NCI-H510A treated with DMSO at 0.1 percent for 48 hours (cell line): ENCODE measurements around the gene POU6F2.
"Not testable (repeated sequence)": the region's sequence is repeated elsewhere in the genome, so short reads cannot be mapped to it uniquely, and the experiment has no call there.

Experiments
- DNase-seq: peaks from one replicate; lab custom pipeline; 2025; lab: John Stamatoyannopoulos, UW

The POU6F2 gene, protein sequence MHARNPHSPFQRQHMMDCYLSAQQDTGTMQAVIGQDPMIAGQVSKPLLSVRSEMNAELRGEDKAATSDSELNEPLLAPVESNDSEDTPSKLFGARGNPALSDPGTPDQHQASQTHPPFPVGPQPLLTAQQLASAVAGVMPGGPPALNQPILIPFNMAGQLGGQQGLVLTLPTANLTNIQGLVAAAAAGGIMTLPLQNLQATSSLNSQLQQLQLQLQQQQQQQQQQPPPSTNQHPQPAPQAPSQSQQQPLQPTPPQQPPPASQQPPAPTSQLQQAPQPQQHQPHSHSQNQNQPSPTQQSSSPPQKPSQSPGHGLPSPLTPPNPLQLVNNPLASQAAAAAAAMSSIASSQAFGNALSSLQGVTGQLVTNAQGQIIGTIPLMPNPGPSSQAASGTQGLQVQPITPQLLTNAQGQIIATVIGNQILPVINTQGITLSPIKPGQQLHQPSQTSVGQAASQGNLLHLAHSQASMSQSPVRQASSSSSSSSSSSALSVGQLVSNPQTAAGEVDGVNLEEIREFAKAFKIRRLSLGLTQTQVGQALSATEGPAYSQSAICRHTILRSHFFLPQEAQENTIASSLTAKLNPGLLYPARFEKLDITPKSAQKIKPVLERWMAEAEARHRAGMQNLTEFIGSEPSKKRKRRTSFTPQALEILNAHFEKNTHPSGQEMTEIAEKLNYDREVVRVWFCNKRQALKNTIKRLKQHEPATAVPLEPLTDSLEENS

DNA sequence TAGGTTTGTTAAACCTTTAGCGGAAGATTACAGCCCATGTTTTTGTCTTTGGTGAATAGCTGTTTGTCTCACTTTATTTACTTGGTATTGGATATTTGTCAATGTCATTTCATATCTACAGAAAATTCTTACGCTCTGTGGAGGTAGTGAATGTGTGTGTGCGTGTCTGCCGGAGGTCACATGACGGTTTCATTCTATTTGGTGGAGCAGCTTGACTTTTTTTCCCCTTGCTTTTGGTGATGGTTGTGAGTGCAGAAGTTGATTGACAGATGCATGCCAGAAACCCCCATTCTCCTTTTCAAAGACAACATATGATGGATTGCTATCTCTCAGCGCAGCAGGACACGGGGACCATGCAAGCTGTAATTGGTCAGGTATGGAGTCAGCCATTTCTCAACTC lies at the start of gene POU6F2:
Gene POU6F2 (plus strand): TSS at position 225 of the 400 bp plus-strand sequence. CDS start 45 bp downstream, at position 270.
- DNase-seq: no peak

DNA sequence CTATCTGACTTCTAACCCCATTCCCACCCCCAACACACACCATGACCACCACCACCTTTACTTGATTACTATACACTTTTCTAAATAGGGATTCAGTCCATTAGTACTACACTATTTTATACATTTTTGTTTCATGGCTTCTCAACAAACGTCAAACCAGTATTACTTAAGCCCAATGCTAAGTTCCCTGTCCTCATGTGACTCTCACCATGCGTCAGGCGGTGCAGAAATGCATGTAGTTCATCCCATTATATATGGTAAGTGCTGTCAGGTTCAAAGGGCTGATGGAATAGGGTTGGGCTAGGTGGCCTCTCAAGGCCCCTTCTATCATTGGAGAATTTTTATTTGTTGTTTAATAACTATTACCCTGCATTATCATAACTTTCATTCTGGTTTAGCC lies 49.2 kb upstream of the POU6F2 start:
- DNase-seq: no peak

DNA sequence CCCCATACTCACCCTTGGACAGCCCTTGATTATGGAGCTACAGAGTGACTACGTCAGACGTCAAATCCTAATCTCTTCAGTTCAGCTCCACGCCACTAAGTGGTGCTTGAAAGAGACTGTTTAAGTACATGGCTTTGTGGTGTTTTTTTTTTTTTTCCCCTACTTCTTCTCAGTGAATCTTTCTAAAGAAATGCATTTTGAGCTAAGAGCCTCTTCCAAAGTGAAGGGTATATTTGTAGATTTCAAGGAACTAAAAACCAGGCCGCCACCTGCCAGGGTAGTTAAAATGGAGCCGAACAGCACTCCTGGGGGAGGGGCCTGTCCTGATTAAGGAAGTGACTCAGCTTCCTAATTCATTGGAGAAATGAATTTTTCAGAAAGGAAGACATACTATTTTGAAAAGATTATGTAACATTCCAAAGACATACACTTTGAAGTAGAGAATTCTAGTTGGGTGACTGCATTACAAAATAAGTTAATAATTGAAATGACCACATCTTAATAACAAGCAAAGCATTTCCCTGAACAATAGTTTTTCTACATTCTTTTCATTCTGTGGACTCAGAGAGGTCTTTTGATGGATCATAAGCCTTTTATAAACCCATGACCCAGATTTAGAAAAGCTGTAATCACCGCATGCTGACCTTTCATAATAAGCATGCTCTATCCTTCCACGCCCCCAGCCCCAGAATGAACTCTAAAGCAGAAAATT lies 48.1 kb upstream of the POU6F2 start:
- peak; percentile 9 for DNase-seq

DNA sequence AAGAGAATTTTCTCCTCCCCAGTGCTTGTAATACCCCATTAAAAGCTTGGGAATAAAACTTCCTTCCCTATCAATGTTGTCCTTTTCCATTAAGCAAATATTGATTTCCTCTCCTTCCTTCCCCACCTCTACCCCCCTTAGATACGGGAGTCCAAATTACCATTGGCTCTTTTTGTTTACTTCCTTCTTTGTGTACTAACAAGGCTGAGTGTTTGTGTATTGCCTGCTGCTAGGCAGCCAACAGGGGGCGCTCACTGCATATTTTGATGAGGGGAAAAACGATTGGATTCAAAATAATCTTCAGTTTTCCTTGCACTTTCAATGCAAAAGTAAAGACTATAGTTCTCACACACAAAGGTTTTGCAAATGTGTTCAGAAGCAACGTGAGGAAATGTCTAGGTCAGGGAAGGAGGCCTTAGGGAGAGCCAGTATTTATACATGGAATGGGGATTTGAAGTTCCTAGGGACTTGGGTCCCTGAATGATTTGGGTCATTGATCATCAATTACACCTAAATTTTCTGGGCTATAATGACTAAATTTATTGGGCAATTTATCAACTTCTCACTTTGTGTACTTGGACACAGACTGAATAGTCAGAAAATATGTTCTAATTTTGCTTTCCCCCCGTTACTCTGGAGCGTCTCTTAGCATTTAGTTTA lies 45.1 kb upstream of the POU6F2 start:
- DNase-seq: peak; percentile 79

DNA sequence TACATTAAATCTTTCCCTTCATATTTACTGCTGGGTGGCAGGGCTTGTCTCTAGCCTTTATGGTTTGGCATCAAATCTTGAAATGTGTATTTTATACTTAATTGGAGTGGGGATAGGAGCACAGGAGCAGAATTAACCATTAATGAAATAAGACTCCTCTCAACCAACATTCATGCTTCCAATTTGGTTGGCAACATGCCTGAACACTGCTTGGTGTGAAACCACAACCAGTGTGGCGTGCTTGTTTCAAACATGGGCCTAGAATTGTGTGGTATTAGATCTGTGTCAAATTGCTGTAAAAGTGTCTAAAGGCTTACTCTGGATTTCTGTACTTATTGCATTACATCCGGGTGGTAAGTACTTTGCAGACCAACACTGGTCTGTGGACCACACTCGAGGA lies 43.7 kb upstream of the POU6F2 start:
- no peak for DNase-seq

DNA sequence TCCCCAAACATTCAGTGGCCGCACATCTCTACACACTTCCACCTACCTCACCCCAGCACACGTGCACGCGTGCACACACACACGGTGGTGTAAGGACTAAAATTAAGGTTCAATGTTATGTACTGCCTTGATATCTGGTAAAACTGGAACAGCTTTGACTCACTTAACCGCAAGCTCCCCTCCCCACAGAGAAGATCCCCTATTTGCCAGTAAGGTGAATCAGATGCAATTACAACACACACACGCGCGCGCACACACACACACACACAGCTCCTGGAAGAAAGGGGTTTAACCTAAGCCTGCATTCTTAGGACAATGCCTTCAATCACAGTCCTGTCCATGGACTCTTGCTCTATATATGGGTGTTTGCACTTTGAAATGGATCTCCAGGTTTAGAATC lies 43.2 kb upstream of the POU6F2 start:
- no peak for DNase-seq

DNA sequence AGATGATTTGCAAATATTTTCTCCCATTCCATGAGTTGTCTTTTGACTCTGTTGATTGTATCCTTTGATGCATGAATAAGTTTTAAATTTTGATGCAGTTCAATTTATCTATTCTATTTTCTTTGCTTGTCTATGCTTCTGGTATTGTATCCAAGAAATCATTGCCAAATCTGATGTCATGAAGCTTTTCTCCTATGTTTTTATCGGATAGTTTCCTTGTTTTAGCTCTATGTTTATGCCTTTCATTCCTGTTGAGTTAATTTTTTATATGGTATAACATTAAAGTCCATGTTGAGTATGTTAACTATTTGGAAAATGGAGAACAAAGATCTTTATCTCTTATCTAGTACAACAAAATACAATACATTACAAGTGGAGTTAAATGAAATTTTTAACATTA lies 41.1 kb upstream of the POU6F2 start:
- DNase-seq: no peak

DNA sequence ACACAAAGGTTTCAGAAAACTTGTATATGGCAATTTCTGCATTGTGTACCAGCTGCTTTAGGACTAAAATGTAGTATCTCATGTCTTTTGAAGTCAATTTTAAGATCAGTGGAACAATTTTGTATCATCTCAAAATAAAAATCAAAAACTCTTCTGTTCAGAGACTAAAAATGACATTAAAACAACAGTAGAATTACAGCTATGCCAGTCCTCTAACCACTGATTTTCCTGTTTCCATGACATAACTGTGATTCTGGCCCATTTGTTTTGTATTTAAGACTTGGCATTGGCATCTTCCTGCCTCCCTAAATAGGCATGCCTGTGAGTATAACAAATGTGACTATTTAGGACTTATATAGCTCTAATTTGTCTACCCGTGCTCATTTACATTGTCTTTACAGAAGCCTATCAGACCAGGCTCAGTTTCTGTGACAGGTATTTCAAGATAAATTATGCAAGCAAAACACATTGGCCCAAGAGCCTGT lies 39.7 kb upstream of the POU6F2 start:
- no peak for DNase-seq

DNA sequence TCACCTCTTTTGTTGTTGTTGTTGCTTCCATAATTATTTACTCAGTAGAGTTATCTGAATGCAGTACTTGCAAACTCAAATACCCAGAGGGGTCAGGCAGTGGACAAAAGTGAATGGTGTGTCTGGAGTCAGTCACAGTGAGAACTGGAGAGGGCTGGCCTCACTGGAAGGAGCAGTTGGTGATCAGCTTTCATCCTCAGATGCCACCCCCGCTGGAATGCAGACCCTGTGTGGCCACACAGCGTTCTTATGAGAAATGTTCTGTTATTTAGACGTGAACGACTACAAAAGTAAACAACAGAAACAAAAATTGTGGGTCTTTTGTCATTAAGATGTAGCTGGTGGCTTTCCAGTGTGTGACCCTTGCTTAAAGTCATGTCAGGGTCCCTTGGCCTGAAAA lies 39.1 kb upstream of the POU6F2 start:
- DNase-seq: no peak

DNA sequence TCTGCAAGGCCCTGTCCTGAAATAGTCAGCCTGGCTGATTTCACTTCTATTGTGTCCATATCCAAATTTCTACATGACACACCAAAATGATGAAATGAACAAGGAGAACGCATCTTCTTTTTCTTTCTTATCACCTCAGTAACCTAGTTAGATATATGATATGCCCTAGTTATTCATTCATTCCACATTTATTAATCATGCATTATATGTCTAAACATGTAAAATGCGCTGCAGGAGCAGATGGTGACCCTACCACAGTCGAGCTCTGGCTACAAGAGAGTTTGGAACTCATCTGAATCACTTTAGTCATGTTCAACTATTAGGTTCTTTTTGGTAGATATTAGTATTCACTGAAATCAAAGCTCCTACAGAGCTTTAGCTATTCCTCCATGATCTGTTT lies 36.9 kb upstream of the POU6F2 start:
- no peak for DNase-seq

DNA sequence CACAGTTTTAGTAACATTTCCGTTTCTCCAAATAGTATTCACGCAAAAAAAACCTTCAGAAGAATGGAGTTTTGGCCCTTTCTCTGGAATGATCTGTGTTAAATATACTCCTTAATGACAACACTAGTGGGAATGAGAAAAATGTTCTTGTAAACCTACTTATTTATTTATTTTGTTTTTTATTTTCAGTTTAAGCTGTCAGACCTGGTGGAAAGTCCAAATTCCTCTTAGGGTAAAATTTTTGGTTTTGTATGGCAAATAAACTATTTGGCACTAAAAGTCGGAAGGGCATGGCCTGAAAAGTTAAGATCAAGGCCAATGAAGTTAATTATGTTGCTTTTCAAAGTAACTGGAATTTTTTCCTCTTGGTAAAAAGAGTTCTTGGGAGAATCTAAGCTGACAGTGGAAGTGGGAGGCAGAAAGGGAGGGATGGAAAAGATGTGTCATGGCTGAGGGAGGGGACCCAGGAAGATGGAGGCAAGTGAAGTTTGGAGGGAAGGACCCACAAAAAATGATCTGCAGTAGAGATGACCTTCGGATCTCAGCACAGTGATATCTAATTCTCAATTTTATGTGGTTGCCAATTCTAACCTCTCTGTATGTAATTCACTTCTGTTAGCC lies 35.2 kb upstream of the POU6F2 start:
- no peak for DNase-seq

DNA sequence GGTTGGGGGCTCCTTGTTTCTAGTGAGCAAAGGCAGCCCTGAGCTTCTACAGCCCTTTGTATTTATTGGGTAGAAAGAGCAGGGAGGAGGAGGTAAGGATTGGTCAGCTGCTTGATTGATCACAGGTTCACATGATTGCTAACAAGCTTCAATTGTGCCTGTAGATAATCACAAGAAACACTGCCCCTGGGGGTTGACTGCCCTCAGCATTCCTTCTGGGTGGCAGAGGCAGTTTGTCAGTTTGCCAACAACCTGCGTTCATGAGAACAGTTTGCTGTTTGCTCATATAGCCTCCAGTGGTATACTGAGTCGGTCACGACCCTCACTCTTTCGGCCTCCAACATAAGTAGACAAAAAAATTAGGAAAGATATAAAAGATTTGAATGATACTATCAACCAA lies 30.2 kb upstream of the POU6F2 start:
- not testable (repeated sequence) for DNase-seq

DNA sequence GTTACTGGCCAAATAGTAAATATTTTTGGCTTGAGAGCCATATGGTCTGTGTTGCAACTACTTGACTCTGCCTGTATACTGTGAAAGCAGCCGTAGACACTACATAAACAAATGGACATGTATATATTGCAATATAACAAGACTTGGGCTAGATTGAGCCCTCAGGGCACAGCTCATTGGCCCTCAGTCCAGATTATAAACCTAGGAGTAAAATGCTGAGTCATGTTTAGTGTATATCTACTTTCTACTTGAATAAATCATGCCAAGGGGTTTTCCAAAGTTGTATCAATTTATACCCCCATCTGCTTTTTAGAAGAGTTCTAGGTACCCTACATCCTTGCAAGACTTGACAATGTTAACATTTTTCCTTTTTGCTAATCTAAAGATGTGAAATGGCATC lies 27.4 kb upstream of the POU6F2 start:
- DNase-seq: no peak

DNA sequence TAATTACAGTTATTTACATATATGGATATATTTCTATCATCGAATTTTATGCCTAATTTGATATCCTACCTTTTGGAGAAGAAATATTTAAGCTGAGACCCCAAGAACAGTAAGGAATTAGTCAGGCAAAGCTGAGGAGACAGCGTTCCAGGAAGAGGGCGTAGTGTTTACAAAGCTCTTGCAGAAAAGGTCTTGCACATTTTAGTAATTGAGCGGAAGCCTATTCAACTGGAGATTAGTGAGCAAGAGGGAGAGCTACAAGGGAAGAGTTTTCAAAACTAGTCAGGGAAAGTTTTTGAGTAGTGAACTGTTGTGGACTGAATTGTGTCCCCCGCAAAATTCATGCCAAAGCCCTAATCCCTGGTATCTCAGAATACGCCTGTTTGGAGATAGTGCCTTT lies 26.5 kb upstream of the POU6F2 start:
- no peak for DNase-seq

DNA sequence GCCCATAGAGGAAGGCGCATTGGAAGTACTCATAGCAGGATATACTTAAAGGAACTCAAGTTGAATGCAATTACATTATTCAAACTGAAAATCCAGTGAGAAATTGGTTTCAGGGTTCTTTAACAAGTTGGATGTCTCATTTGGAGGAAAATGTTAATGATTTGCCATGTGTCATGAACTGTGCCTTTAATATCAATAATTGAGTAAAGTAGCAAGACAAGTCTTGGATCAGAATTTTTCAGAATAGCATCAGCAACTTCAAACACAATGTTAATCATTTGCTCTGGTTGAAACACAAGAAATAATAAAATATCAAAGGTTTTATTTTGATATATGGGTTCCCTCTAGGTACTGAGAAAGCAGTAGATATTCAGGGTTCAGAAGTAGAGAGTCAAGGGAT lies 24.5 kb upstream of the POU6F2 start:
- DNase-seq: no peak

DNA sequence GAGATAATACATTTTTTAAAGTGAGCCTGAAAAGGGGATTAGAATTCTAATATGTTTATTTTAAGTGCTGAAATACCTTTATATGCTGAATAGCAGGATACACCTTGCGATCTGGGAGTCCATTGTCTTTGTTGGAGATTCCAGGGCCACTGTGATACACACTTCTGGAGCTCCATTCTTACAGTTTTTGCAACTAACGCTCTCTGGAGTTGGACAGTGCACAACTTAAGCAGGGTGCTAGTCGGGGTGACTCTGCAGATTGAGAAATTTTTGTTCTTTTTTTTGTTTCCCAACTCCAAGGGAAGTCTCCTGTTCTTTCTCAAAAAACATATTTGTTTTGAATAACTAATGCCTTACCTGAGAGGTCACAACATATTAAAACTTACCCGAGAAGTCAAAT lies 23.7 kb upstream of the POU6F2 start:
- DNase-seq: no peak

DNA sequence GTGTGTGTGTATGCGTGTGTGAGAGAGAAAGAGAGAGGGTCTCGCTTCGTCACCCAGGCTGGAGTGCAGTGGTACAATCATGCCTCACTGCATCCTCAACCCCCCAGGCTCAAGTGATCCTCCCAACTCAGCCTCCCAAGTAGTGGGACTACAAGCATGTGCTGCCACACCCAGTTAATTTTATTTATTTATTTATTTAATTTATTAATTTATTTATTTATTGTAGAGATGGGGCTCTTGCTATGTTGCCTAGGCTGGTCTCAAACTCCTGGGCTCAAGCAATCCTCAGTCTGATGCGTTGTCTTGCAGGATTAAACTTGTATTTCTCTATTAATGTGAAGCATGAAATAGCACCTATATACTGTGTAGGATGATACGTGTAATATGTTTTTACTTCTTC lies 21.8 kb upstream of the POU6F2 start:
- DNase-seq: no peak

DNA sequence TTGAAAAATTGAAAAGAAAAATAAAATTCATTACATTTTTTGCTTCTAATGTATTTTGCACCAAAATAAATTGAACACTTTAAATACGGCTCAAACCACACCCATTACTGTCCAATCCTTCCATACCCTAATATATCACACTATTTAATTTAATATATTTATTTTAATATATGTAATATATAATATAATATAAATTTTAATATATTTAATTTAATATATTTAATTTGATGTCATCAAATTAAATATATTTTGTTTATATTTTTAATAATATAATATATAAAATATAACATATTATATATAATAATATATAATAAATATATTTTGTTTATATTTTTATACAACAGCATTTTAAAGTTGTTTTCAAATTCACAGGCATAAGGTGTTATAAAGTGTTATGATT lies 15.7 kb upstream of the POU6F2 start:
- no peak for DNase-seq

DNA sequence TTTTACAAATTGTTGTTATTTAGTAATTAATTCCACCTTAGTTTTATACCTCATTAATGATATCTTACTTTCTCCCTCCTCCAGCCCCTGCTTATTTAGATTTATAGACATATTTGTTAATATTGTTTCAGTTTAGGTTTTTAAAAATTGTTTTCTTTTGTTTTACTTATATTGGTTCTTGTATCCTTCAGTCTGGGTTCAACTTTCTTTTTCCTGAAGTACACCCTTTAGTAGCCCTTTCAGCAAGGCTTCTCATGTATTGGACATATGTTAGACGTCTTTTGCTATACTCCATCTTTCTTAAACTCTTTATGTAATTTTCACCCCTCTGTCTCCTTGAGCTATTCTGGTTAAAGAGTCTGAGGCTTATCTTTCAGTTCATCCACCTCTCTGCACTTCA lies 12.8 kb upstream of the POU6F2 start:
- no peak for DNase-seq

DNA sequence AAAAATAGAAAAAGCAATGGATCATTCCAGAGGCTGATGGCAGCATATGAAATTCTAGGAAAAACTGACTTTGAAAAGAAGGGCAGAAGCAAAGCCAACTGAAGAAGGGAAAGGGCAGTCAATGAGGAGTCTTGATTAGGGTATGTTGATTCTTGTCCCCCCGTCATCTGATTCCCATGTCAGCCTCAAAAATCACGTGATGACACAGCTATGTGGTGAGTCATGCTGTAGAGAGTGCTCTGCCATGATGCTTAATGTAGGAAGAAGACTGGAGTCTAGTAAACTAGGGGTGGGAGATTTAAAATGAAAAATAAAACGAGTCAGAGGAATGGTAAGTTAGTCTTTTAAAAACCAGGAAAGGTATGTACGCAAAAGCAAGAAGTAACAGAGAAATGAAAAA lies 3.9 kb upstream of the POU6F2 start:
- no peak for DNase-seq

DNA sequence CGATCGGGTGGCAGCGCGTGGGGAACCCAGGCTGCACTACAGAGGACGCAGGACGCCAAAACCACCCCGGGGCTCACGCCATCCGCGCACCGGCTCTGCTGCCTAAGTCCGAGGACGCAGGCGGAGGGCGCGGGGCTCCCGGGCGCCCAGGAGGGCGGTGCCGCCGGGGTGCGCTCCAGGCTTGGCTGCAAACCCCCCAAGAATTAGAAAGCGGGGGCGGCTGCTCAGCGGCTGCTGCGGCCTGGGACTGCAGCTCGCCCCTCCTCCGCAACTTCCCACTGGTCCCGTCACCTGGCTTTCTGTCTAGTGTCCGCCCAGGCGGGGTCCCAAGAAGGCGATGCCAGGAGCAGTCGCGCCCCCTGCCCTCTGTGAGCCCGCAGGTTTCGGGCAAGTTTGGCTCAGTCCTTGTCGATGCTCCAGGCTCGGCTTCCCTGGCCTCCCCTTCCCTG lies 1.7 kb upstream of the POU6F2 start:
- no peak for DNase-seq

DNA sequence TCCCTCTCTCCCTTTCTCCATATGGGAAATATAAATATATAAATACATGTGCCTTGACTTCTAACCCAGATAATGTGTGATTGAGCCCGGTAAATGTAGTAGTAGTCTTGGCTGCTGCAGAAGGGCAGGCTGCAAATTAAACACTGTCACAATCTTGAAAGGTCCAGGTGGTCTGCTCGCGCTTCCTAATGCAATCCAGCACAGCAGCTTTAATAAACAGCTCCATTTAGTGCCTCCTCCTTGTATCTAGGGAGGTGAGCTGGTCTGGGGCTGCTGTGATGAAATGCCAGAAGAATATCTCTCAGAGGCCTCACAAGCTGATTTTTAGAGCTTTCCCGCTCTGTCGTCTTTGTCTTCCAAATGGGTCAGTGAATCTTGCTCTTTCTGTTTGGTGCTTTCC lies 782 bp downstream of the POU6F2 start:
- no peak for DNase-seq
